GM21390 (cell line): Measurements from ENCODE around the gene CNTNAP2.
"Not testable (repeated sequence)": the region's sequence is repeated elsewhere in the genome, so short reads cannot be mapped to it uniquely, and the experiment has no call there.

ENCODE experiments used
- ATAC-seq: cut with Tn5 transposase; IDR thresholded peaks from one replicate; pipeline ENCODE4 v1.9.1; 2021; ENCODE audit not compliant: unreplicated experiment

CNTNAP2 gene

DNA sequence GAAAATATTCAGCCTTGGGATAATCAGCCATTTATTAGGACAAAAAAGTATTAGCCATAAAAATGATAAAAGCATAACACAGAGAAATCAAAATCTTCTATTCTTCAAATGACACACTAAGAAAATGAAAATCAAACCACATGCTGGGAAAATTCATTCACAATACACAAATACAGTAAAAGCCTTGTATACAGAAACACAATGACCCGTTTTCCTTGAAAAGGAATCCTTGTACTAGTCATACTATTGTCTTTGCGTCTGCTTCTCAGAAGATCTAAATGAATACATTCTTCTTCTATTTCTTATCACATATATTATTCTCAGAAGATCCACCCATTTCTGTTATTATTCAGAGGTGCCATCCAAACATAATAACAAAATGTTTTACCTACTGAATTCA lies 749.1 kb downstream of the CNTNAP2 start:
- ATAC-seq, result no peak

DNA sequence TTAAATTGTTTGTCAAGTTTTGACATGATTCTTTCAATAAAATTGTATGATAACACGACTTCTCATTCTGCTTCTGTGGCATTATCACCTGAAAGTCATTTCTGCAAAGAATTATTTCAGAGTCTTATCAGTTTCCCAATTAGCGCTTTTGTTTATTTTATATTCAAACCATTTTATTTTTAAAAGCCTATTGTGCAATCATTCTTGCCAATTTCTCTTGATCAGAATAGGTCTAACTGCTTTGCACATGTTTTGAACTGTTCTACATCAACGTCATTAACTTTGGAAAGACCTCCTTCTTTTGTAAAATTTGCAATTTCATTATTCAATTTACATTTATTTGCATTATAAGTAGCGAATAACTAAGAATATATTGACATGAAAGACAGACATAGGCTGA lies 758.1 kb downstream of the CNTNAP2 start:
- no peak for ATAC-seq

DNA sequence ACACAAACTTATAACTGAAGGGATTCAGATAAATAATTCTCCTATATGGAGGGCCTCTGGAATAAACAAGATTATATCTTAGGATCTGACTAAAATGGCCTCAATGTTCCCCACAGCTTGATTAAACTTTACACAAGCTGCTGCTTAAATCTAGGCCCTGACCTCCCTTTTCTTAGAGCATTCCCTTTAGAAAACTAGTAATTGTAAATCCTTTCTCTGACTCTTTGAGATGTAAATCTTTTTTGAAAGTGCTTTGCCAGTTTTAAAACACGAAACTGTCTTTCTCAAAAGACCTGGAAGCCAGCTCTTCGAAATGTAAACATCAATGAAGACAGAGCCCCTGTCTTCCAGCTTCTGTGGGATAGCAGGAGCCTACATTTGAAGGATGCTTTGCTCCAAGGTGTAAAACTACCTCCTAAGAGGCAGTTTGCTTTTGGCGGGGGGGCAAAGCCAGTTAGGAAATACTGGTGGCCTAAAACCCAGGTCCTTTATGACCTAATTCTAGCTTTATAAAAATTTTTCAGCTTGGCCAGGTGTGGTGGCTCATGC lies 758.7 kb downstream of the CNTNAP2 start:
- ATAC-seq, result no peak

DNA sequence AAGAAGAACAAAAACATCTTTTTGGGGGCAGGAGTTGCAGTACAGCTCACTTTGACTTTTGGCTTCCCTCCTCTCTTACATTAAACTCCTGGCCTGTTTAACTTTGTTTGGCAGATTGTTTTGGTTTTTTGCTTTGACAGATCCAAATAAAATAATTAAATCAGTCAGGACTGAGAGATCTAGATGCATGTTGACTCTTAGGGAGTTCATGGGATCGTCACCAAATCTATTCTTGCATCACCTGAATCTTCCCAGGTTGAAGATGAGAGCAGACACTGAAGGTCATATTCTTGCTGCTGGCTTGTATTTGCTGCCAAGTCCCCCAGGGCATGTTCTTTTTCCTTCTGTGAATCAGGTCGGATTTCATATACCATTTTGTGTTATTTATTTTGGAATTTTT lies 759.4 kb downstream of the CNTNAP2 start:
- ATAC-seq, result no peak

DNA sequence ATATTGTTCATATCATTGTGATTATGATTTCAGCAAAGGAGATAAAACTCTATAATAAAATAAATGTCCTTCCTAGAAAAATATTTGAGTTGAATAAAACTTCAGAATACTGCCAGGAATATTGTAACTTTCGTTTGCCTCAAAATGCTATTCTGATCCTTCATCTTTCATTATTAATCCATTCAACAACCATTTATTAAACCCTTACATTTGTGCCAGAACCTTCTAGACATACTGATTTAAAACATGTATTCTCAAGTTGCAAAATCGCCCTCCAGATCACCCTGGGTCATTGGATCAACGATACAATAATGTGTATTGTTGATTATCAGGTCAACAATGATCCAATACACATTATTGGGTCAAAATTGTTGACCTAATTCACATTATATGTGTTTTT lies 759.8 kb downstream of the CNTNAP2 start:
- no peak for ATAC-seq

DNA sequence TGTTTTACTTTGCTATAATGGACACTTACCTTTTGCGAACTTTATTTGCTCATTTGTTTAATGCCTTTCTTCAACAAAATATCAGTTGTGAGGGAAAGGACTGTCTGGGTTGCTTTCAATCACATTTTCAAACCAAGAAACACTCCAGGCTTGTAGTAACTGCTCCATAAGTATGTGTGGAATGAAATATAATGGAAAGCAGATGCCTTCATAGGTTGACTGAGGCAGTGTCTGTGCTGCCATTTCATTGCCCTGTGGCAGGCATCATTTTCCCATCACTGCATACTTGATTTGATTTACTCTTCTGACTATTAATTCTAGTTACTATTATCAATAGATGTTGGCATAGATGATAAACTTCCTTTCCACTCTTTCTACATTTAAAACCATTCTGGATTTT lies 762.3 kb downstream of the CNTNAP2 start:
- no peak for ATAC-seq

DNA sequence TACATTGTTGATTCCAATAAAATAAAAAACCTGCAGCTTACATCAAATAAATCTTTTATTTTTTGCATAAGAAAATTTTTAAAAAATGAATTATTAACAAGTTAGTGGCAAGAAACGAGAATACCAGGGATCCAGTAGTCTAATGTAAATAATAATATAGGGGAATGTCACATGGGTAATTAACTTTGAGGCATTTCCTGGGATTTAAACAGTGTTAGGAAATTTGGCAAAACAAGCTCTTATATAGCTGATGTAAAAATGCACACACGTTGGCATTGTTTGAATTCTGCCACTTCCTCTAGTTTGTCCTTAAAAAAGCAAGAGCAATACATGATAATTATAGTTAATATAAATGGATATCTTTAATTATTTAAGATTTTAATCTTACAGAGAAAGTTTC lies 768.6 kb downstream of the CNTNAP2 start:
- ATAC-seq, result no peak

DNA sequence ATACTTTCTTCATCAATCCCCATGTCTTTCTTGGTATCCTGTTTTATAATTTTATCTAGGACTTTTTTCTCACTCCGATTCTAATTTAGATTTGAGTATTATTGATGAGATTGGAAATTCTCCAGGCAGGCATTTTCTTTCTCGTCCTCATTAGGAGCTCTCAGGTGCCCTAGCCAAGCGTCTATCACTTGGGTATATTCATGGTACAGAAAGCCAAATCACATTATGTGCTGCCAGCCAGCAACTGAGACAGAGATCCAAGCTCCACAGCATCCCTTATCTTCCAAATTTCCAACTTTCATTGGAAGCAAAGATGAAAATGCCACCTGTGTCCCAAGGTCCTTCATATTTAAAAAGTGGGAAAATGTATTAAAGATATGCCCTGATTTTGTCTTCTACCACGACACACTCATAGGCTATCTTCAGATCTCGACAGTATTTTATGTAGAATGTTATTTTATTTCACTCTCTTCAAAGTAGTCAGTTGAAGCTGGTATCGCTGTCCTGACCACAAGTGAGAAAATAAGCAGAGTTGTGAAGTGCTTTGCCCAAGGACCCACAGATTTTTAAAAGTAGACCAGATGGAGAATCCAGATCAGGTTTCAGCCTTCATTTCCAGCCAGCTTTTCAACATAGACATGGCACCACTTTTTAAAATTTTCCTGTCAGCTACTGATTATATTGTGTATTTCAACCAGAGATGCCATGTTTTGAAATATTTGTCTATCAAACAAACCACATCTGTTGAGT lies 773.4 kb downstream of the CNTNAP2 start:
- ATAC-seq, result no peak

DNA sequence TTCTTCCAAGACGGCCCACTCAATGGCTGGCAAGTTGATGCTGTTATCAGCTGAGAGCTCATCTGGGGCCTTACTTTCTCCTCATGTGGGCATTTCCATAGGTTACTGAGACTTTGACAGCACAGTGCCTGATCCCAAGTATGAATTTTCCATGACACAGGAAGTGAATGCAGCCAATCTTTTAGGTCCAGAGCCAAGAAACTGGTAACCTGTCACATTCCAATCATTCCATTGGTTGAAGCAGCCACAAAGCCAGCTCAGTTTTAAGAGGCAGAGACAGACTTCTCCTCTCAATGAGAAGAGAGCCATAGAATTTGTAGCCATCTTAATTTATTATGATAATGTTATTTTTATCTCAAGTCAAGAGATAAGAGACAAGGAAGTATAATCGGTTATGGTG lies 775.5 kb downstream of the CNTNAP2 start:
- ATAC-seq, result no peak

DNA sequence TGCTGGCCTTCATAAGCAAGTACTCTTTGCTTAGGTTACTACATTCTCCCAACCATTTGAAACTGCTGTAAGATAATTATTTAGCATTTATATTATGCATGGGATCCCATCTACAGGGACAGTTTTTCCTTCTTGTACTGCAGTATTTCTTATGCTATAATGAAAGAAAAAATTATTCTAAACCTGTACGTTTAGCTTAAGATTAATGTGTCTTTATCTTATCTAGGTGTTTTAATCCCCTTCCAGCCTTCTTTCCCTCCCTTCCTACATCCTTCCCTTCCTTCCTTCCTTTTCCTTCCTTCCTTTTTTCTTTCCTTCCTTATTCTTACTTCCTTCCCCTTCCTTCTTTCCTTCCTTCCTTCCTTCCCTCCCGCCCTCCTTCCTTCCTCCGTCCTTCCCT lies 778.3 kb downstream of the CNTNAP2 start:
- ATAC-seq, result no peak

DNA sequence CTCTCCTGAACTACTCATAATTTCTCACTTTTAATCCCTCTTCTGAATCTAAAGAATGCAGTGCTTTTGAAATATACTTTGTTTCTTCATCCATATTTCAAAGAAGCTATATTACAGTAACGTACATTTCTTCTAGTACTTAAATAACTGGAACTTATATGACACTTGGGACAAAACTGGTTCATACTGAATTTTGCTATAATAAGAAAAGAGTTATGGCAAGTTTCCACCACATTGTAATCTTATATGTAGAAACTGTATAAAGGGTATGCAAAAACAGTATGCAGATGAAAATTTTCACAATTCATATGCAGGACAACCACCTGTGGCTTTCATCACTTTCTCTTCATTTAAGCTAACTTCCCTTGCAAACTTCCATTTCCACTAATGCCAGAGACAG lies 785.7 kb downstream of the CNTNAP2 start:
- no peak for ATAC-seq

DNA sequence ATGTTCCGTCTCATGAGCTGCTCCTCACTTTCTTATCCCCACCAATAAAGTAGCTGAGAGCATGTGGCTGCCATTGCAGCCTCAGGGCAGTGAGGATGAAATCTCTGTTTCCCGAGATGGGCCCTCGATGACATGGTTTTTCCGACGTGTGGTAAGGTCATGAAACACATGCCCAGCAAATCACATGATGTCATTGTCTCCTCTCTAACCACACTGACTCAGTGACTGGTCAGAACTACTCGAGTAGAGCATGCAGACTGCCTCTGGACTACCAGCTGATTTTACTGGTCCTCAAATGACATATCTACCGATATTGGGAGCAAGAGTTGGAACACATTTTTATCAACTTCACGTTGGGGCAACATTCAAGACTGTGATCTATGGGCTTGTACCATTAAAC lies 786.1 kb downstream of the CNTNAP2 start:
- ATAC-seq, result no peak

DNA sequence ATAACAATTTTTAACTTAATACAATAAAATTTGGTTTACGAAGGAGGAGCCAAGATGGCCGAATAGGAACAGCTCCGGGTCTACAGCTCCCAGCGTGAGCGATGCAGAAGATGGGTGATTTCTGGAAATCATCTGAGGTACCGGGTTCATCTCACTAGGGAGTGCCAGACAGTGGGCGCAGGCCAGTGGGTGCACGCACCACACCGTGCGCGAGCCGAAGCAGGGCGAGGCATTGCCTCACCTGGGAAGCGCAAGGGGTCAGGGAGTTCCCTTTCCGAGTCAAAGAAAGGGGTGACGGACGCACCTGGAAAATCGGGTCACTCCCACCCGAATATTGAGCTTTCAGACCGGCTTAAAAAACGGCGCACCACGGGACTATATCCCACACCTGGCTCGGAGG lies 789.1 kb downstream of the CNTNAP2 start:
- ATAC-seq, result not testable (repeated sequence)

DNA sequence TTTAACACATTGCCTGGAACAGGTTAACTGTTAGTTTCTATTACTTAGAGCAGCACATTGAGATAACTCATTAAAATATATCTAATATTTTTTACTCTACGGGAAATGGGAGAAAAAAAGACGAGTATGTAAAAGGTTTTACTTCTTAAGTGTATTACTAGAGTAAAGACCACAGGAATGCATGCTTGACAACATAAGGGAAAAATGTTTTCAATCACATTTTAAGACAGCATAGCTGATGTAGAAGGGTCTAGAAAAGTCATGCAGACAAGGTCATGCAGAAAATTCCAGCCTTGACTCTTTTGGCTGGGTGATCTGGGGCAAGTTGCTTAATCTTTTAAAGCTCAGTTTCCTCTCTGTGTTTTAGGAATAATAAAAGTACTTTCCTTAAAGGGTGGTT lies 806.2 kb downstream of the CNTNAP2 start:
- ATAC-seq, result no peak

DNA sequence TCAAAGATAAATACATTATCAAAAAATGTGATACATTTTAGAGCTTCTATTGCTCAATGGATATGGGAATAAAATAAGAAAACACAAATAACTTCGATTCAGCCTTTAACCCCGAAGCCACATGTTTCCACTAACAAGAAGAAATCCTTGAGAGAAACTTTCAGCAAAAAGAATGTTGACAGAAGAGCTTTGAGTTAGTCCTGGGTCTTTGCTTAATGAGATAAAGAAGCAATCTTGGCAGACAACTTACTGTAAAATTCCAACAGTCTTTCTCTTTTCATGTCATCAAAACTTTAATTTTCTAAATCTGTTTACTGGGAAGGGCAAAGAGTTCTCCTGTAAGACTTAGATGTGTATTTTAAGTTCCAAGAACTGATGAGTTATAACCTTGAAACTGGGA lies 810.2 kb downstream of the CNTNAP2 start:
- no peak for ATAC-seq

DNA sequence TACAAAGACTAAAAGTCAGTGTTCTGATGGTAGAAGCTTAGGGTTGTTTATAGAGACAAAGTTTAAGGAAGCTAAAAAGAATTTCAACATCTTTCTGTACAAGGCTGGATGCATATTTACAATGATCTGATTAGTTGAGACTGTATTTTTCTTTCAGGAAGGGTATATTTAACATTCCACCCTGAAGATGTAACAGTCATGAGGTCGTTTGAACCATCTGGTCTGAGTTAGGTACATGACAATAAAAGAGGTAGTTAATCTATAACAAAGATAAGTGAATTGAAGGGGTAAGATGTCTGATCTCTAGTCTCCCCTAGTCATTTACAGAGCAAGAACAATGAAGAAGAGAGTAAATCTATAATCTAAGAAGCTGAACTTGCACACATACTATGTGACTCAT lies 821.2 kb downstream of the CNTNAP2 start:
- ATAC-seq, result no peak

DNA sequence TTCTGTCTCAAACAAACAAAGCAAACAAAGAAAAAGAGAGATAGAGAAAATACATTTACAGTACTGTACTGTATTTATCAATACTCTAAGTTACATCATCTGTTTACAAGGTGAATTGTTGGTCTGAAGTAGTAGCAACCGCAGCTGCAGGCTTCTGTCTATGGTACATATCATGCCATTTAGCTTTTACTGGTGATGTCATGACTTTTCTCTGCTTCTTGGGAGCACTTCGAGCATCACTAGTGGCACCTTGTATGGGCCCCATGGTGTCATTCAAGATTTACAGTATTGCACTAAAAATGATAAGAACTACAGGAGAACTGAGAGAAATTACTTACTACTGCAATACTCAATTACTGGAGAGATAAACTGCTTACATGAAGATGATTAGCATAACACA lies 826.9 kb downstream of the CNTNAP2 start:
- ATAC-seq, result no peak

DNA sequence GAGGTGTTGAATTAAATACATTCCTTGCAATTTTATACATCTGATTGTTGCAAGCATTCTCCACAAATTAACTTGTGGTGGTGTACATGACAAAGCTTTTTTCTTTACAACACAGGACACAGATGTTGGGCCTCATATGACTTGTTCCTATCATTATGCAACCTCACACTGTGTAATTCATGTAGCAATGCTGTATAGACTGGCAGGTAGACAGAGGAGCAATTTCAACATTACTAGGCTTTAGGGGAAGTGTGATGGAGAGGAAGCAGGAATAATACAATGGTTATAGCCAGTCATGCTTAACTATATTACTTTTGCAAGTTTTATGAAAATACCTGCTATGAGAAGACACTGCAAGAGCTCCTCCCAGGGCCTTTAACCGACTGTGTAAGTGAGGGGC lies 832.1 kb downstream of the CNTNAP2 start:
- no peak for ATAC-seq

DNA sequence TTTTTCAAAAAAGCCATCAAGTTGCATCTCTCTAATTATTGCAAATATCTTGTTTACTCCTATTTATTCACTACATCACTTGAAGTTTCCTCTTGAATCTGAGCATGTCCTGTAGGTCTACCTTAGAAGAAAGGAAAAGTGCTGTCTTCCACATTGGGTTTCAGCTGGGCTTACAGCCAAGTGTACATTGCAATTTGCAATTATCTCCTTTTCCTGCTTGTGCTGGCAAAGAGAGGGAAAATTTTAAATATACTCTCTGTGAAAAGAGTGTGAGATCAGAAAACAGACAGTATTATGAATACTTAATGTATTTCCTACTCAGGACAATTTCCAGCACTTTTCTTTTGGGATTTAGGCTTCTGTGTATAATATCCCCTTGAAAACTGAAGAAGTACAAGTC lies 839.7 kb downstream of the CNTNAP2 start:
- ATAC-seq, result no peak

DNA sequence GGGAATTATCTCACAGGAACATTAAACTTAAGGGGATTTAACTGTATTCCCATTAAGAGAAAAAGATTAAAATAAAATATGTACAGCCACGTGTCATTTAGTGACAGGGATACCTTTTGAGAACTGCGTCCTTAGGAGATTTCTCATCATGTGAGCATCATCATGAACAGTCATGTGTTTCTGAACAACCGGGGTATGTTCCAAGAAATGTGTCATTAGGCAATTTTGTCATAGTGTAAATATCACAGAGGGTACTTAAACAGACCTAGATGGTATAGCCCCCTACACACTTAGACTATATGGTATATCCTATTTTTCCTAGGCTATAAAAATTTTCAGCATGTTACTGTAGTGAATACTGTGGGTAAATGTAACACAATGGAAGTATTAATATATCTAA lies 840.3 kb downstream of the CNTNAP2 start:
- ATAC-seq, result no peak

DNA sequence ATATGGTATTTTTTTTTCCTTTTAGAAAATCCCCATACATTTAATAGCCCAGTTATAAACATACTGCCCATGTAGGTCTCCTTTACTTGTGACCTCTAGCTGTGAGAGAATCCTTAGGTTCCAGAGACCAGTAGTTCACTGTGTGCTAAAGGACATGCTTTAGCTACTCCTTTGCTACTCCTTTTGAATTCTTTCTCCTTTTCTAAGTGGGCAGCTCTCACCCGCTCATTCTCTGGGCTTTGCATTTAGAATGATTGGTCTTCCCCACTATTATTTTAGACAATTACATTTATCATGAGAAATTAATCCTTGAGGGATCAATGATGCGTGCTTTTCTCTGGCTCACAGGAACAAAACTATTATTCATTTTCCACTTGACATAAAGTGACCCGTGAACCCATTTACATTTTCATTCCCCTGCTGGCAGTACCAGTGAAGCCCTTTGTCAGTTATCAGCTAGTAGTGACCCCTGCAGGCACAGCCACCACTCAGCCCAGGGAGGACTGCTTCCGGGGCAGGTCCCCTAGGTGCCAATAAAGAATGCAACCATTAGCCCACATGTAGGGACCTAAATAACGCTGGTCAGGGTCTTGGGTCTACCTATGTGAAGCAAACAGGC lies 844.3 kb downstream of the CNTNAP2 start:
- ATAC-seq, result no peak

DNA sequence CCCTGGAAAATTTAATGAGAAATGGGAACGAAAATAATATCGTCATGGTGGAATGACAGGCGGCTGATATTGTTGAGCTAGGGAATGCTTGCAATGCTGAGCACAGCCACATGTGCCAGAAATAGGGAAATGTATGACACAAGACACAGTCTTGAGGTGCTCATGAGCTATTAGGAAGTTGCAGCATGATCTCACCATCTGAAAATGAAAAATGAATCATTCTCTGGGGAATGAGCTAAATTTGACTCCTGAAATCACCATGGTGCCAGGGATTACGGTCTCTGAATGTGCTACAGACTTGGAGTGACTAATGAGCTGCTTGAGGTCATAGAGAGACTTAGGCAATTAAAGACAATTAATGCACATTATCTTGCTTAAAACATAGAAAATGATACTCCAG lies 845.0 kb downstream of the CNTNAP2 start:
- no peak for ATAC-seq

DNA sequence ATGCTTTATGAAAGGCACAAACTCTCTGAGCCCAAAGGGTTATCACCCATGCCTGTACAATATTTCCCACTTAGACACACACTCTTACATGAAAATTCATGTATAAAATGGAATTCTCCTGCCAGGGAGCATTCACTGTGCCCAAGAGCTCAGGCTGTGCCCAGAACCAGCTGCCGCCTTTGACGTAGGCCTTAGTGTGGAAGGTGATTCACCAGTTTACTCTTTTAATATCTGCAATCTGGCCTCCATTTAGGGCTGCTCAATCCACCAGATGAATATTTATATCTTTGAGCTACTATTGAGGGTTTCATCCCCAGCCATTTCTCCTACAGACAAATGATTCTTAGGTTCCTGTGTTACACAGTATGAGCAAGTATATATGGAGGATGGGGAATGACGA lies 849.7 kb downstream of the CNTNAP2 start:
- no peak for ATAC-seq
